GM15510 (cell line): ENCODE measurements around the gene KERA.

Experiments used
- POLR2A ChIP-seq: IDR thresholded peaks from 3 replicates; pipeline ENCODE4 v1.6.1; 2011; ENCODE audit warnings: borderline replicate concordance; ENCODE audit not compliant: insufficient read length; ENCODE audit errors: extremely low read depth

Gene KERA, protein sequence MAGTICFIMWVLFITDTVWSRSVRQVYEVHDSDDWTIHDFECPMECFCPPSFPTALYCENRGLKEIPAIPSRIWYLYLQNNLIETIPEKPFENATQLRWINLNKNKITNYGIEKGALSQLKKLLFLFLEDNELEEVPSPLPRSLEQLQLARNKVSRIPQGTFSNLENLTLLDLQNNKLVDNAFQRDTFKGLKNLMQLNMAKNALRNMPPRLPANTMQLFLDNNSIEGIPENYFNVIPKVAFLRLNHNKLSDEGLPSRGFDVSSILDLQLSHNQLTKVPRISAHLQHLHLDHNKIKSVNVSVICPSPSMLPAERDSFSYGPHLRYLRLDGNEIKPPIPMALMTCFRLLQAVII

GRCh38 chr12:91057368-91058165 lies at the start of gene KERA:
KERA (minus strand) TSS chr12:91058024; CDS start chr12:91056281, 1,743 bp downstream.
- no peak for TF ChIP-seq POLR2A

DNA sequence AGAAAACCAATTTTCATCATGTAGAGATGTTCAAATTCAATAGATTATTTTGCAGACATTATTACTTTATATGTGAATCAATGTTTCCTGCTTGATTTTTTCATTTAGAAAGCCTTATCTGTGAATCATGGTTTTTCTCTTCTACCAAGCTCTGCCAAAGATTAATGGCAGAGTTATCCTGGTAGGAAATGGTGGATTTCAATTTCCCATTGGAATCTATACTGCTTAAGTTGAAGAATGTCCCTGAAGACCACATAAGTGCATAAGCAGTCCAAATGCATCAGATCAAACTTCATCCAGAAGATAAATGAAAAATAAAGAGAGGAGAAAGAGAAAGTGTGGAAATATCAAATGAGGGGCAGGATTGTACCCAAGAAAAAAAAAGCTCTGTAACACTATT lies 48.5 kb upstream of the KERA start:
- TF ChIP-seq POLR2A = no peak

DNA sequence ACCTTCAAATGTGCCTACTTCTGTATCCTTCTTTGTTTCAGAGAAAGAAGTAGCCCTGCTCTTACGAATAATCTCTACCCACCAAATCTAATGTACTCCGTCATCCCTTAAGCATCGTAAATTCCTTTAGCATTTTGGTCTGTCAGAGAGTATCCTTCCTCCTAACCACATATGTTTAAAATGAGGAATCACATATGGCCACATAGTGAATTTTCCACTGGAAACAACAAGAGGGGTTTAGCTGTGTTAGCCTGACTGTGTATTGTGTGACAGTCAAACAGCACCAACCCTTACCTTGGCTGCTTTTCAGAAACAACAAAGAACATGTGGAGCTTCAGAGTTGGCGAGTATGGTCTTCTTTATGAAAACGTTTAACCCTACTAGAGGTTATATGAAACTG lies 48.0 kb upstream of the KERA start:
- TF ChIP-seq POLR2A = no peak

- no peak for TF ChIP-seq POLR2A
These were observed 47.1 kb upstream of the KERA start for GRCh38 chr12:91104812-91105466.

DNA sequence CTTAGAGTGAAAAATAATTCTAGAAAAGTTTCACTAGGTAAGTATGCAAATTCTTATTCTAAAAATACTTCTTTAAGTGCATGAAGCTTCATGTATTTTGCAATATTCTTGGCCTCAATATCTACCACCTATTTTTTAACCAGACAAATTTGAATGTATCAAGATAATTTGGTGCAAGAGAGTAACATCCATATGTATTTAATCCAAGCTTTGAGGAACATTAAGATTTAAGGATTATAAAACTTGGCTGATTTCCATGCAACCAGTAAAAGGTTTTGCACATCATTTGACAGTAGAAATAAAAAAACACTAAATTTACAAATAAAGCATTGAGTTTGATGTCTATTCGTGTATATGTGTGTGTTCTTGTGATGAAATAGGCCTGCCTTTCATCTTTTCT lies 45.8 kb upstream of the KERA start:
- no peak for TF ChIP-seq POLR2A

DNA sequence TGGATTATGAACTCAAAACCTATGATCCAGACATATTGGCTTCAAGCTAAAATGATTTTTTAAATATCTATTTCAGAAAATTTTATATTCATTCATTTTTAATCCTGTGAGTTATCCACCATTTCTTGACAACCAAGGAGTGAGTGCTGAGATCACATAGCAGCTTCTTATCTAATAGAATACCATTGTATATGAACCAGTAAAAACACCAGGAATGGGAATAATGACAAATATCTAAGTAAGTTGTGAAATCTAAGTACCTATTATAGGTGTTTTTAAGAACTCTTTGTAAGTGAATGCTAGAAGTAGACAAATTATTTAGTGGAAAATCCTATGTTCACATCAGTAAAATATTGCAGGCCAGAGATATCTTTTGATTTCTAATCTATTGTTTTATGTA lies 45.3 kb upstream of the KERA start:
- no peak for TF ChIP-seq POLR2A

GRCh38 chr12:91100906-91101305 lies 43.1 kb upstream of the KERA start:
- TF ChIP-seq POLR2A = no peak

- TF ChIP-seq POLR2A = no peak
These were observed 42.0 kb upstream of the KERA start for GRCh38 chr12:91099836-91100235.

- TF ChIP-seq POLR2A = no peak
These were observed 41.5 kb upstream of the KERA start for GRCh38 chr12:91099341-91099740.

GRCh38 chr12:91098941-91099340 lies 41.1 kb upstream of the KERA start:
- TF ChIP-seq POLR2A = no peak

- no peak for TF ChIP-seq POLR2A
These were observed 40.6 kb upstream of the KERA start for GRCh38 chr12:91098461-91098860.

GRCh38 chr12:91094957-91095356 lies 37.1 kb upstream of the KERA start:
- no peak for TF ChIP-seq POLR2A

- TF ChIP-seq POLR2A = no peak
These were observed 36.3 kb upstream of the KERA start for GRCh38 chr12:91094032-91094662.

DNA sequence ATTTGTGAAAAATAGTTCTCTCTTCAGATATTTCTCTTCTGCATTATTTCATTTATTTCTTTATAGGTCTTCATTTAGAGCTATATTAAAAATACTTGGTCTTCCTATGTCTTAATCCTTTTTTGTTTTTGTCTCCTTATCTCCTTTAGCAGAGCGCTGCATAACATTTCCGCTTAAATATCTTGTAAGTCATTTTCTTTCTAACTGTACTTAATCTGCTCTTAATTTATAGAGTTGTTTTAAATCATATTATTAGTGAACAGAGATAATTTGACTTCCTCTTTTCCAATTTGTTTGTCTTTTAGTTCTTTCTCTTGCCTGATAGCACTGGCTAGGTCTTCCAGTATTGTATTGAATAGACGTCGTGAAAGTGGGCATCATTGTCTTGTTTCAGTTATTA lies 35.5 kb upstream of the KERA start:
- TF ChIP-seq POLR2A = no peak
